Raji (cell line): Measurements from ENCODE around the gene FMN1.

Experiments
- POLR2A ChIP-seq: IDR thresholded peaks from 2 replicates; pipeline ENCODE4 v1.6.1; 2011; ENCODE audit warnings: low read depth, low read length, control low read depth; ENCODE audit not compliant: insufficient read depth

FMN1 gene

DNA sequence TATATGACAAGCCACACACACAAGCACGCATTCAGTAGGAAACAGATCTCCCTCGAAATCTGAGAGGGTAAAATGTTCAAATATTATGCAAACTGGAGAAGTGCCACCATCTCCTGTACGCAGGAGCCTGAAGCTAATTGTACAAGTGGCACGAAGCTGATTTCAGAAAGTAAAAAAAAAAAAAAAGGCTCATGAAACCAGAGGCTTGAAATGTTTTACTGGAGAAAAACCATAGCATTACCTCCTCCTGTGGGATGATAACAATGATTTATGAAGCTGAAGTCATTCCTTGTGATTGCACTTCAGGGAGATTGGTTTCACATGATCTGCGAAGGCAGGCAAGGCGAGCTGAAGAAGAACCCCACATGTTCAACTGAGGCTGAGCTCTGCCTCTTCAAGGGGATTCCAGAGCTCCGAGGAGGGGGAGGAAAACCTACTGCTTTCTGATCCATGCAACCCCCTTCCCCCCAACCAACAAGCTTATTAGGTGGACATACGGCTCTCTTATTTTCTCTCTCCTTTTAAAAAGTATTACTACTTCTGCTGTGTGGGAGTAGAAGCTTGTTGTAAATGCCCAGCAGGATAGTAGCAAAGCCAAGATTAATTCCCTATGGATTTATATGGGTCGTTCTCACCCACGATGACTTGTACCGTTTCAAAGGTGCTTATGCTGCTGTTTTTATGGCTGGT, 375.6 kb downstream of the FMN1 start:
- TF ChIP-seq POLR2A, result no peak

DNA sequence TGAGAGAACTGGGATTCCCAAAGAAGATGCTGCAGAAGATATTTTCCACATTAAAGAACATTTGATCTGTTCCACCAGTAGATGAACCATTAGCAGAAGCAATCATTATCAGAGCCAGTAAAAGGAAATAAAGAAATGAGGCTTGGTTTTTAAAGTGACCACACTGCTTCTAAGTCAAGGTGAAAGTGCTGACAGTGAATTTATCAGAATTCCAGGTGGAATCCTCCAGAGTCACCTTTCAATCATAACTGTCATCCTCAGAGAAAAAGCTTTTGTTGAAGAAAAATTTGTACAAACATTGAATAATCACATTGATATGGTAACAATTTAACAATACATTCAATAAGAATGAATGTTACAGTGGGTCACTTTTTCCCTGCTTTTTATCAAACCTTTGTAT, 376.9 kb downstream of the FMN1 start:
- no peak for TF ChIP-seq POLR2A

DNA sequence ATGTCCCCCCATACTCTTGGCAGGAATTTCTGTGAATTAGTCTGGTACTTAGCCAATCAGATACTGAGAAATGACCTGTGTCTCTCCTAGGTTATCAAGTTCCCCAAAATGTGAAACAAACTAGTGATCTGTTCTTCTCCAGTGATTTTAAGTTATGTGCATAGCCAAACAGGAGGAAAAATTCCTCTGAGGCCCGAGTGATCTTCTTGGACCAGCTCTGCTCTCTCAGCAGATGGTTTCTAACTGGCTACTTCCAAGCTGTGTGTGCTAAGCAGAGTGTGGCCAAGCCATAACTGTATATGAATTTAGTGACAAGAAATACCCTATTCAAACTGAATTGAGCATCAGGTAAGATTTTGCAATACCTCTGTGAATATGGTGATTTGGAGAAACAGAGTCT, 387.2 kb downstream of the FMN1 start:
- TF ChIP-seq POLR2A, result no peak

DNA sequence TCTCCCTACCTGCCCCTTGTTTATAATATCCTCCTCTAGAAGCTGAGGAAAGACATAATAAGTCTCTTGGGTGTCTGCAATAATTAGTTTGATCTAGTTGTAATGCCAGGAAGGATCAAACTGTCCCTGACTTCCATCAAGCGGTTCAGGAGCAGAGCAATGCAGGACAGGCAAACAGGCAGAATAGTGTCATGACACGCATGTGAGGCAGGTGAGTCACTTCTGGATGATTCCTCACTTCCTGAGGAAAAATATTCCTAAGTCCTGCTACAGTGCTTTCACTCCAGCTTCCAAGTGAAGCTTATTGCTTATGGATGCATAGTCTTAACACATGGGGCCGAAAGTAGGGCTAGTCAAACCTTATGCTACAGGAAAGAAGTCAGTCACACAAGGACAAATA, 390.9 kb downstream of the FMN1 start:
- no peak for TF ChIP-seq POLR2A

DNA sequence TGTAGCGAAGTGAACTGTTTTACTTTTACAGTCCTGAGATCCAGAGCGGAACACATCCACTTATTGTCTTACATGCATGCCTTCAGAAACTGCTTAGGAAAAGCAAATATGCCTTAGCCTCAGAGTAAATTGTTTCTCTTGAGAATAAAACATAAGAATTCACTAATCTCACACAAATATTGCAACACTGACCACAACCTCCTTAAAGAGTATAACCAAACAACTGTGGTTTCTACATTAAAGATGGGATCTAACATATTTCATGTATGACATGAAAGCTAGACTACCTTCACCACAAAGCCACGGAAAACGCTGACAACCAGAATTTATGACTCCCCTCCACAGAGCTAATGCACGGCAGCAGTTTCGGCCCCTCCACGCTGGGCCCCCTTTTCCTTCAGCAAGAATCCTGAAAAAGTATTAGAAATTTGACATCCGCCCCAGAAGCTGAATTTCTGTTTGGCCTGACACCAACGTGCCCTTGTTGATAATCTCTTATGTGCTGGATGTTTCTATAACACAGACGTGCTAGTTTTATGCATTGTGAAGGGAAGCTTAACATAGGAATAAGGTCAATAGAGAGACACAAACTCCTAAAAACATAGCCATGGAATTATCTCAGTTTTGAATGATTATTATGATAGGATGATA, 392.1 kb downstream of the FMN1 start:
- no peak for TF ChIP-seq POLR2A

DNA sequence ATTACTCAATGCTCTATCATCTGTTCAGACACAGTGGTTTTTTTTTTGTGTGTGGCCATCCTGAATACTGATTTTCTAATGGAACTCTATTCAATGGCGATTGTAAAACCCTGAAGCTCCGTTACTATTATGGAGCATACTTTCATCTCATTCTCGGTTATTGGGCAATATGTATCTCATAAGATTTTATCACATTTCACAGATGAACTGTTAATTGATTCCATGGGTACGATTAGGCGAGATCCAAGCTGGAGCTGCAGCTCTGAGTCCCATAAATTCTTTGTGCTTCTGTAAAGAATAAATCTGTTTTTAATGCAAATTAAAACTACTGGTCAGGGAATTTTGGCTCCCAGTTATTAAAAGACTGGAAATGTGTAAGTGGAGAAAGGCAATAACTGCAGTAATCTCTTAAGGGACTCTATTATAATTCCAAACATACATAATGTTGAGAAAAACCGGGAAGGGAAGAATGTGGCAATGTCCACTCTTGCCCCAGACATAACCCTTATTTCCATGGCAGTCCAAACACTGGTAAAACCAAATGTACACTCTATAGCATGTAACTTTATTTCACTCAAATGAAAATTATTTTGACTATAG, 394.5 kb downstream of the FMN1 start:
- TF ChIP-seq POLR2A, result no peak

DNA sequence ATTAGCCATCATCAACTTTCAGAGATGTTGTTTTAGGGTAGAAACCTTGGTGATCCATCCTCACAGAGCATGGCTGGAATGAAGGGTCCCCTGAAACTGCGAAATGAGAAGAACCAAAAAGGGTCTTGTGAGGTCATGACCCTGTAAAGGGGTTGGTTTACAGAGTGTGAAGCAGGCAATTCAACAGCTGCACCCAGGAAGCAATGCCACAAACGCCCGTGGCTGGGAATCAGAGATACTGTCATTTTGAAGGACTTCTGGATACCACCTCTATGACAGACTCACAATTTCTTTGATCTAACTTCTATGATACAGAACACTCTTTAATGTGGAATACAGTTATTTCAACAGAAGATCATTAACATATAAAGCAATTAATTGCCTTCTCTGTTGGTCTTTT, 397.7 kb downstream of the FMN1 start:
- no peak for TF ChIP-seq POLR2A

DNA sequence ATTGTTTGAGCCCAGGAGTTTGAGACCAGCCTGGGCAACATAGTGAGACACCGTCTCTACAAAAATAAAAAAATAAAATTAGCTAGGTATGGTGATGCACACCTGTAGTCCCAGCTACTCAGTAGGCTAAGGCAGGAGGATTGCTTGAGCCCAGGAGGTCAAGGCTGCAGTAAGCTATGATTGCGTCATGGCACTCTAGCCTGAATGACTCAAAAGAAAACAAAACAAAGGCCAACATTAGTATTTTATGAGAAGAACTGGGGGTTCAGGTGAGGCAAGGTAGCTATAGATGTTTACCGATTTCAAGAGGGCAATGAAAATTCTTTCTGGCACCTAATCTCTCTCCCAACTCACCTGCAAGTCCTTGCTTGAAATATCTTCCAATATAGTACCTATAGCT, 399.5 kb downstream of the FMN1 start:
- no peak for TF ChIP-seq POLR2A

DNA sequence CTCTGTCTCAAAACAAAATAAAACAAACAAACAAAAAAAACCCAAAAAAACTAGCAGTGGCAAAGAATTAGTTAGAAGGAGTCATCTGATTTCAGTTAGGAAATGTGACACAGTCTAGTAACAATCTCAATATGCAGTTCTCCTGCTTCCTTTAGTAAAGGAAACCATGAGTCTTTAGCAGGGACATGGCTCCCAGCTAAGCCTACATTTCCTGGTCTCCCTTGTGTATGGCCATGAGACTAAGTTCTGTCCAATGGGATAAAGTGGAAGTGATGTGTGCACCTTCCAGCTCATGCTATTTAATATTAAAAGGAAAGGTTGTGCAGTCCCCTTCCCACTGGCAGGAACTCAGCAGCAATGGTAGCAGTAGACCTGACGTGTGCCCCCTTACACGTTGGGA, 402.1 kb downstream of the FMN1 start:
- no peak for TF ChIP-seq POLR2A

DNA sequence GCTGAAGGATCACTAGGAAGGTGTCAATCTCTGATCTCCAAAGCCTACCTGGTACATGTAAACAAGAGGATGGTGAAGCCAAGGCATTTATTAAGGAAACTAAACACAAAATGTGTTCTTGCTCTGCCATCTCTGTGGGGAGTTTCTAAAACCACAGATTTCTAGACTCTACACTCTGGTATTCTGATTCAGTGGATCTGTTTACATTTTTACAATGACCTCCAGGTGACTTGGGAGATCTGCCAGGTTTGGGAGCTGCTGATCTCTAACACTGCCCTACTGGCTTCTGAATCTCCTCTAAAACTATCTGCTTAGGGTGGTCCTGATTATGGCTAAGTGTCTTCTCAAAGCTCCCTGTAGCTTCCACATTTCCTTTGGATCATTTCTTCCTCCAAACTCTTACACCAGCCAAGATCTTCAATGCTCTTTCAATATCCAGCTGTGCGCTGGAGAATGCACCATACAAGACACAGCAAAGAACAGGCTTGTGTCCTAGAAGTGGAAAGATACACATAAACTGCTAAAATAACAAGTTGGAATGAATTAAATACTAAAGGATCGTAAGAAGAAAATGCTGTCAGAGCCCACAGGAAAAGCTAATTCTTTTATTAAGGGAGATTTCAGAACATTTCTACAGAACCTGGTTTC, 404.0 kb downstream of the FMN1 start:
- TF ChIP-seq POLR2A, result no peak

DNA sequence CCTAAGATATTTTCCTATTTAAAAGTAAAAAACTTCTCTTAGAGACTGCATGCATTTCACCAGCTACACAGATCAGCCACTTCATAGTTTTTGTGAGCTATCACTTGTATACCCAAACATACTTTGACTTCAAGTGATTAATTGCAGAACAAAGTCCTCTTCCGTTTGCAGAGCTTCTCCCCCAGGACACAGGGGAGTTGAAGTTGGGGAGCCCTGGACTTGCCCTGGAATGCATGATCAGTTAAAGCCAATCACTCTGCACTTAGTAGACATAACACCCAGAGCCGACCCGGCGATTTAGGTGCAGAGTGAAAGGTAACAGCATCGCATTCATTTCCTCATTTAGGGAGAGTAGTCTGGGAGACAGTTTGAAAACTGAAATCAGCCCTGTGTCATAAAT, 406.6 kb downstream of the FMN1 start:
- TF ChIP-seq POLR2A, result no peak

DNA sequence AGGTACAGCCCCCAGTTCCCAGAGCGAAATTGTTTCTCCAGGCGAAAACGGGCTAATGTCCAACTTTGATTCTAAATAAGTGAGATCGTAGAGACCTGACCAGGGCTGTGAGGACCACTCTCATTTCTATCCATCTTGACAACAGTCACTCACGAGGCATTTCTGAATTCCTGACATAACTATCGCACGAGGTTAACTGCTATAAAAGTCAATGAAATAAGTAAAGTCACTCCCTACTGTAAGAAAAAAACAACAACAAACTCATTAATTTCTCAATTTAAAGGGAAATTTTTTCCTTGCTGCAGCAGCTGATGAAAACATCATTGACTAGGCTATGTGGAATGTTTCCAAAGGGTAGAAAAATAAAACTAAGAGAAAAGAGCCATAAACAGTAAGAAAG, 407.6 kb downstream of the FMN1 start:
- TF ChIP-seq POLR2A, result no peak

DNA sequence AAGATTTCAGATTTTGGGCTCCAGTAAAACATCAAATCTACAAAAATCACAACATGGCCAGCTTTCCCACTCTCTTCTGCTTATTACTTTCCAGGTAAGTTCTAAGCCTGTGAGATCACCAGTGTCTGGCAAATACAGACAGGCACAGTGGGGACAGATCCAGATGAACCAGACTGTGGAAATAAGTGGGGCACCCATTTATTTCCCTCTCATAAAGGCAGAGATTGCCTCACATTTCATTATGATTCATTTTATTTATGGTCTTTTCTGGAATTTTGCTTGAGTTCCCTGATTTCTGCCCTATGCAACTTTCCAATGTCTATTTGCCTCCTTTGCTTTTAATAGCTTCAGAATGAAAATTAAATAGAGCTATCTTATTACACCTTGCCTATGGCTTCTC, 409.9 kb downstream of the FMN1 start:
- no peak for TF ChIP-seq POLR2A

DNA sequence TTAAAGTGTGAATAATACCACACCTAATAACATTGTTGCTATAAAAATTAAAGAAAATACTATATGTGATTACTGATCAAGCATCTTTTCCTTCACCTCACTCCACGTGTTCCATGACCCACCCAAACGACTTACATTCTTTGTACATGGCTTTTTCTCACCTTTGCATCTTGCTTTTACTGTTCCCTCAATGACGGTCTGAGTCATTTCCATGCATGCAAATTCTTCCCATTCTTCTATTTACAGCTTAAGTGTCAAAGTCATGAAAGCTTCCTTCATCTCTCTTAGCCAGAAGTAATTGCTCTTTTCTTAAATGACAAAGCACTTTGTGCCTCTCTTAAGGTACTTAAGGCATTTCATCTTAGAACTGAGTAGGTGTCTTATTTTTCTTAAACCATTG, 412.7 kb downstream of the FMN1 start:
- TF ChIP-seq POLR2A, result no peak

DNA sequence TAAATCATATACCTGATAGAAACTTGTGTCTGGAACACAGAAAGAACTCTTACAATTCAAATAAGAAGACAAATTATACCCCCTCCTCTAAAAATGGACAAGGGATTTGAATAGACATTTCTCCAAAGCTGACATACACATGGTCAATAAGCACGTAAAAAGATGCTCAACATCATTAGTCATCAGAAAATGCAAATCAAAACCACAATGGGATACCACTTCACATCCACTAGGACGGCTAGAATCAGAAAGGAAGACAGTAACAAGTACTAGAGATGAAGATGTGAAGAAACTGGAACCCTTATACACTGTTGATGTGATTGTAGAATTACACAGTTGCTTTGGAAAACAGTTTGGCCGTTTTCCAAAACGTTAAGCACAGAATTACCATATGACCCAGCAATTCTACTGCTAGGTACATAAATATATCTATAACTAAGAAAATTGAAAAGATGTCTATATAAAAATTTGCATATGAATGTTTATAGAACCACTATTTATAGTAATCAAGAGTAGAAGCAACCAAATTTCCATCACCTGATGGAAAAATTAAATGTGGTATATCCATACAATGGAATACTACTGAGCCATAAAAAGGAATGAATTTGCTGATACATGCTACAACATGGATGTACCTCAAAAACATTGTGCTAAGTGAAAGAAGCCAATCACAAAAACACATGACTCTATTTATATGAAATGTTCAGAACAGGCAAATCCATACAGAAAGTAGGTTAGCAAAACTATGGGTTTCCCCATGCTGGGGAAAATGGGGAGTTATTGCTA, 415.9 kb downstream of the FMN1 start:
- no peak for TF ChIP-seq POLR2A
